Mesothelial cell of epicardium (in vitro differentiated cells): Measurements from ENCODE around the gene CSMD2. TPM values are rescaled to one million over a fixed set of nuclear protein-coding genes. Genes with fewer than 3 reads are reported as not detected.

Experiments
- DNase-seq, 2 experiments: peaks; one replicate each; pipeline ENCODE4 v3.0.0; 2021; ENCODE audit warnings: low spot score in 2 of 2; ENCODE audit not compliant: unreplicated experiment in 2 of 2
- H3K27ac Mint-ChIP-seq: 2 replicates; pipeline ENCODE4 v1.8.0; 2021; ENCODE audit warnings: mixed read lengths
- H3K27me3 Mint-ChIP-seq: 2 replicates; pipeline ENCODE4 v1.8.0; 2021; ENCODE audit warnings: low read depth, mixed read lengths
- H3K36me3 Mint-ChIP-seq: 2 replicates; pipeline ENCODE4 v1.8.0; 2021; ENCODE audit warnings: mixed read lengths
- H3K4me1 Mint-ChIP-seq: 2 replicates; pipeline ENCODE4 v1.8.0; 2021; ENCODE audit warnings: mixed read lengths
- H3K4me3 Mint-ChIP-seq: 2 replicates; pipeline ENCODE4 v1.8.0; 2021; ENCODE audit warnings: mild to moderate bottlenecking, moderate library complexity, mixed read lengths
- H3K9me3 Mint-ChIP-seq: 2 replicates; pipeline ENCODE4 v1.8.0; 2021; ENCODE audit warnings: mixed read lengths
- total RNA-seq: library from RNA; stranded (reverse); gene quantifications from 3 replicates; pipeline ENCODE4 v1.2.1, GENCODE V29; 2021
- TF ChIP-seq, protein P1 (sequence below): fragments of 200-600 bp; sonication (generic); IDR thresholded peaks from one replicate; pipeline ENCODE4 v1.5.0; 2021; ENCODE audit warnings: antibody characterized with exemption; ENCODE audit not compliant: unreplicated experiment

The CSMD2 gene
- total RNA-seq, 1 donor from 2014 or later, result 1.9 TPM

DNA sequence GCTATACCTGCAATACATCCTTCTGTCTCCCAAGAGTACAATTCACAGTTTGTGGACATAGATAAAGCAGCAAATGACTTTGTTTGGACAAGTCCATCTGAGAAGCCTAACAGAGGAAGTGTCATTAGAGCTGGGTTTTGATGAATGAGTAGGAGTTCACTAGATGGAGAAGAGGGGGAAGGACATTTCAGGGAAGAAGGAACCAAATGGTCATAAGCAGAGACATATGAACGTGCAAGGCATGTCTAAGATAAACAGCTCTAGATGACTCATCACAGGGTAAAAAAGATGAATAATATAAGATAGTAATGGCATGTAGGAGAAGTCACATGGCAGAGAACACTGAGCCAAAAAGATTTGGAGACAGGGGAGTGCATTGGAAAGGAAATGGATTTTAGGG, 246.7 kb downstream of the CSMD2 start:
- Mint-ChIP-seq H3K27me3 (peaks cover 29% of the 10 kb centered on the region), H3K4me3 (no peak overlapping the region), H3K36me3 (no peaks in the 10 kb centered on the region), H3K4me1 (no peaks in the 10 kb centered on the region), H3K9me3 (no peaks in the 10 kb centered on the region), H3K27ac (no peak overlapping the region)
- TF ChIP-seq, protein P1, sequence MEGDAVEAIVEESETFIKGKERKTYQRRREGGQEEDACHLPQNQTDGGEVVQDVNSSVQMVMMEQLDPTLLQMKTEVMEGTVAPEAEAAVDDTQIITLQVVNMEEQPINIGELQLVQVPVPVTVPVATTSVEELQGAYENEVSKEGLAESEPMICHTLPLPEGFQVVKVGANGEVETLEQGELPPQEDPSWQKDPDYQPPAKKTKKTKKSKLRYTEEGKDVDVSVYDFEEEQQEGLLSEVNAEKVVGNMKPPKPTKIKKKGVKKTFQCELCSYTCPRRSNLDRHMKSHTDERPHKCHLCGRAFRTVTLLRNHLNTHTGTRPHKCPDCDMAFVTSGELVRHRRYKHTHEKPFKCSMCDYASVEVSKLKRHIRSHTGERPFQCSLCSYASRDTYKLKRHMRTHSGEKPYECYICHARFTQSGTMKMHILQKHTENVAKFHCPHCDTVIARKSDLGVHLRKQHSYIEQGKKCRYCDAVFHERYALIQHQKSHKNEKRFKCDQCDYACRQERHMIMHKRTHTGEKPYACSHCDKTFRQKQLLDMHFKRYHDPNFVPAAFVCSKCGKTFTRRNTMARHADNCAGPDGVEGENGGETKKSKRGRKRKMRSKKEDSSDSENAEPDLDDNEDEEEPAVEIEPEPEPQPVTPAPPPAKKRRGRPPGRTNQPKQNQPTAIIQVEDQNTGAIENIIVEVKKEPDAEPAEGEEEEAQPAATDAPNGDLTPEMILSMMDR, result no peak
- DNase-seq, result no peak

GRCh38 chr1:33916786-33917185, 248.2 kb downstream of the CSMD2 start:
- TF ChIP-seq, protein P1, result no peak
- Mint-ChIP-seq H3K27ac (no peak overlapping the region), H3K27me3 (peaks cover 36% of the 10 kb centered on the region), H3K36me3 (no peaks in the 10 kb centered on the region), H3K4me3 (no peak overlapping the region), H3K4me1 (no peaks in the 10 kb centered on the region), H3K9me3 (no peaks in the 10 kb centered on the region)
- DNase-seq, result no peak

GRCh38 chr1:33914531-33914930, 250.5 kb downstream of the CSMD2 start:
- Mint-ChIP-seq H3K4me1 (no peaks in the 10 kb centered on the region), H3K9me3 (no peaks in the 10 kb centered on the region), H3K27me3 (peaks cover 47% of the 10 kb centered on the region), H3K36me3 (no peaks in the 10 kb centered on the region), H3K27ac (no peak overlapping the region), H3K4me3 (no peak overlapping the region)
- no peak for DNase-seq
- TF ChIP-seq, protein P1, result no peak

DNA sequence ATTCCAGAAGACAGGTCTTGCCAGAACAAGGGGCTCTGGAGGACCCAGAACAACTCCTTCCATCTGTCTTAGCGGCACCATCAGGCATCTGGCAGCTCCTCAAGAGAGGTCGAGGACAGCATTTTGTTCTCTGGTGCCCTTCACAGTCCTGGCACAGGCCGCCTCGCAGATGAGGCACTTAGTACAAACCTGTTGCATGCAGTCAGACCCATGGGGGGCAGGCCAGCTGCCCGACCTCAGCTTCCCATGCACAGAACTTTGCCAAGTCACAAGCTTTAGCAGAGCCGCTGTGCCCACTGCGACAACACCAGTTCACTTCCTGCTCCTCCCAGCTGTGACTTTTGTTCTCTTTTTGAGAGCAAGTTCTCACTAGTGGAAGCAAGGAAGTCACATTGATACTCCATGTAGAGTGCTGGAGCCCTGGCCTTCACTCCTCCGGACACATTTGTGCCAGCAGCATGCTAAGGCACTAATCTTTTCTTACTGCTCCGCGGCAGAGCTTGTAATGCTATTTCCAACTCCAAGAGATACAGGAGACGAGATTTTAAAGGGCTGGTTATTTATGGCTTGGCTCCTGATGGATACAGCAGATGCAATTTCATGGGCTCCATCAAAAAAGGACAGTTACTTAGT, 256.6 kb downstream of the CSMD2 start:
- no peak overlapping the region for H3K27ac Mint-ChIP-seq
- TF ChIP-seq, protein P1, result no peak
- no peak for DNase-seq
- peaks cover 10% of the 10 kb centered on the region for H3K9me3 Mint-ChIP-seq
- H3K4me3 Mint-ChIP-seq, result no peak overlapping the region
- no peaks in the 10 kb centered on the region for H3K36me3 Mint-ChIP-seq
- no peaks in the 10 kb centered on the region for H3K4me1 Mint-ChIP-seq
- peaks cover 42% of the 10 kb centered on the region for H3K27me3 Mint-ChIP-seq

DNA sequence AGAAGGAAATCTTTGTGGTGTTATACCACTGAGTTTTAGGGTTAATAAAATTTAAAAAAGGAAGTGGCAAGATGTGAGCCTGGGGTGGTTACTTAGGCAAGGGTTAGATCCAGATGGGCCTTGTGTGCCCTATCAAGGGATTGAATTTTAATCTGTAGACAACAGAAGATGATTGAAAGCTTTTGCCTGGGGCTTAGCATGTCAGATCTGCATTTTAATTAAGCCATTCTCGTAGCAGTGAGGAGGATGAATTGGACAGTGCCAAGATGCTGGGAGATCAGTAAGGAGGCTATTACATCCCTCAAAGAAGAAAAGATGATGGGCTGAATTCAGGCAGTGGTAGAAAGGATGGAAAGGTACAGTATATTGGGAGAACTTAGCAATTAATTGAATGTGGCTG, 258.9 kb downstream of the CSMD2 start:
- peaks cover 44% of the 10 kb centered on the region for H3K27me3 Mint-ChIP-seq
- H3K9me3 Mint-ChIP-seq, result peaks cover 10% of the 10 kb centered on the region
- no peaks in the 10 kb centered on the region for H3K36me3 Mint-ChIP-seq
- H3K4me1 Mint-ChIP-seq, result no peaks in the 10 kb centered on the region
- TF ChIP-seq, protein P1, result no peak
- no peak overlapping the region for H3K4me3 Mint-ChIP-seq
- no peak overlapping the region for H3K27ac Mint-ChIP-seq
- no peak for DNase-seq

DNA sequence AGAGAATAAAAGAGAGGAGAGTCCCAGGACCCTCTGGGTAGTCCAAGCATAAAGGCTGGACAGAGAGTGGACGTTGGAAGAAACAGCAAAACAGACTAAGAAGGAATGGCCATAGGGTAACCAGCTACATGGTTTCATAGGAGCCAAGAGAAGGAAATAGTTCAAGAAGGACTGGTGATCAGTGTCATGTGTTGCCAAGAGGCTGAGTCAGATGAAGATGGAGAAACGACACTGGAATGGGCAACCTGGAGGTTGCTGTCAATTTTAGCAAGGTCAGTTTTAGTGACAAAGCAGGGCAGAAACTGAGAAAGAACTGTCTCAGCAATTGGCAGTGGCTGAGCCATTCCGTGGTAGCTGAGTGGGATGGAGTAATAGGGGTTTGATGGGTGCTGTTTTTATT, 259.8 kb downstream of the CSMD2 start:
- no peaks in the 10 kb centered on the region for H3K36me3 Mint-ChIP-seq
- H3K27me3 Mint-ChIP-seq, result peaks cover 45% of the 10 kb centered on the region
- H3K4me1 Mint-ChIP-seq, result no peaks in the 10 kb centered on the region
- no peak overlapping the region for H3K4me3 Mint-ChIP-seq
- H3K9me3 Mint-ChIP-seq, result peaks cover 10% of the 10 kb centered on the region
- TF ChIP-seq, protein P1, result no peak
- no peak overlapping the region for H3K27ac Mint-ChIP-seq
- DNase-seq, result no peak
